GM21515 (cell line): ENCODE results near the gene KRTAP4-9.
"Not testable (repeated sequence)": the region's sequence is repeated elsewhere in the genome, so short reads cannot be mapped to it uniquely, and the experiment has no call there.

ENCODE experiments used
- ATAC-seq: cut with Tn5 transposase; IDR thresholded peaks from one replicate; pipeline ENCODE4 v1.9.1; 2021; ENCODE audit not compliant: unreplicated experiment

KRTAP4-9 gene

DNA sequence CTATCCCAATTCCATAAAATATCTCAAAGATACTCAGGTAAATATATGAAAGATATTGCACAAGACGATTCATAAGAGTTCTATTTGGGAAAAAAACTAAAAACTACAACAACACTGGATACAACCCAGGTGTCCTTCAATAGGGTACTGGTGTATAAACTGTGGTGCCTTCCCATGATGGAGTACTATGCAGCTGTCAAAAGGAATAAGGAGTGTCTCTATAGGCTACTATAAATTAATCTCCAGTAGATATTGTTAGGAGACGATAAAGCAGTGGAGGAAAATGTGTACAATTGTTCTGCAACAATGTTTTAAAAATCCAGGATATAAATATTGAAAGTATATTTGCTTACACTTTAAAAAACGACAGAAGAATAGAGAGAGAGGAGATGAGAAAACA lies 21.2 kb downstream of the KRTAP4-9 start:
- ATAC-seq, result no peak

DNA sequence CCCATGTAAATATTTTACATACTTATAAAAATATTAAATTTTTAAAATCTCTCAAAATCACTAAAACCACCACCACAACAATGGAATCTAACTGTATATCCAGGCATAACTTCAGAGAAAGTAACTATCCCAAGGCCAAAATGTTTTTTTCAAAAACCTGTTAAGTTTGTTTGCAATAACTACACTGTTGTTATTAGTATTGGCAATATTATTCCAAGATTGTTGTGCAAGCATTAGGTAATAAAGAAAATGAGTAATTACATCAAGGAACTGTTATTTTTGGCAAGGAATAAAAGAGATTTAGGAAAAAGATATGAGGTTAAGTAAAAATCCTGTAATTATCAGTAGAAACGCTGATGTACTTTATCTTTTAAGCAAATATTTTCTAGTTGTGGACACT lies 22.2 kb downstream of the KRTAP4-9 start:
- ATAC-seq, result no peak

- no peak for ATAC-seq
Observed at GRCh38 chr17:41131979-41132378, 26.8 kb downstream of the KRTAP4-9 start.

GRCh38 chr17:41133880-41134735 lies 28.9 kb downstream of the KRTAP4-9 start:
- no peak for ATAC-seq

GRCh38 chr17:41139865-41140264 lies 34.7 kb downstream of the KRTAP4-9 start:
- not testable (repeated sequence) for ATAC-seq

- no peak for ATAC-seq
Observed at GRCh38 chr17:41140360-41141131, 35.4 kb downstream of the KRTAP4-9 start, which contains the start of gene KRTAP4-6. TSS of gene KRTAP4-6 (minus strand) at chr17:41140544. CDS start at chr17:41140487, 57 bp downstream.

DNA sequence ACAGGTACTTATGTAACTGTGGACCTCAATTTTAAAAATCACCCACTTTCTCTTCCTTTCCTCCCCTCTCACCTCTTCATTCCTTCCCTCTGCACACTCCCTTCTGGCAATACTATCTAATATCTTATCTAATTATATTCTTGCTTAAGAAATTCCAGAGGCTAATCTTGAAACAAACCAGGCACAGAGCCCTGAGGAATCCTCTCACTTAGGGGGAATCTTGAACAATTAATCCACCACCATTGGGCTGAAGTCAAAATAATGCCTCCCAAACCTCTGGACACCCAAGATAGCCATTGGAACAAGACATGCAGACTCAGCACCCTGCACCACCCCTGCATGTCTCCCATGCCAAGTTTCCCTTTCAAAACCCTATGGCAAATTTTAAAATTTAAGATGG lies 36.2 kb downstream of the KRTAP4-9 start:
- ATAC-seq, result no peak

DNA sequence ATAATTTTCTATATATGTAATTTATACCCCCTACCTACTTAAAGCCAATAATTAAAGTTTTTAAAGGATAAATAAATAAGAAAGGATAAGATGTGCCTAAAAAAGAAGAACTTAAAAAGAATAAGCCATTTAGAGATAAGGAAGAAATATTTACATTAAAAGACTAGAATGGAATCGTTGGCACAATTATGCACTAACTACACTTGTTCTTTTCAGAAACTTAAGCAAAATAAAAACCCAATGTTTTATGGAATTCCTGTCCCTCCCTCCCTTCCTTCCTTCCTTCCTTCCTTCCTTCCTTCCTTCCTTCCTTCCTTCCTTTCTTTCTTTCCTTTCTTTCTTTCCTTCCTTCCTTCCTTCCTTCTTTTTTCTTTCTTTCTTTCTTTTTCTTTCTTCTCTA lies 39.7 kb downstream of the KRTAP4-9 start:
- no peak for ATAC-seq

DNA sequence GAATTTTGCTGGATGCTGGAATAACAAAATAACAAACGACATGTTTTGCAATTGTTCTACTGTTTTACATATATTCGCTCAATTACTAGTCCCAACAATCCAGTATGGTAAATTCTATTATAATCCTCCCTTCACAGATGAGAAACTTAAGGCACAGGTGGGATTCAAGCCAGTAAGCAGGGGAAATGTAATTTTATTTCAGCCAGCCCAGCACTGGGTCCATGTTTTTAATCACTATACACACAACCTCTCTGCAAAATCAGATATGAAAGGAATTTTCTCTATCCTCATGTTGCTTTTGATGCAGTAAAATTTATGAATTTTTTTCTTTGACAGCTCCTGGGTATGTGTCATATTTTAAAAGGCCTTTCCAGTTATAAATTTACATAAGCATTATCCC lies 40.1 kb downstream of the KRTAP4-9 start:
- ATAC-seq, result no peak

DNA sequence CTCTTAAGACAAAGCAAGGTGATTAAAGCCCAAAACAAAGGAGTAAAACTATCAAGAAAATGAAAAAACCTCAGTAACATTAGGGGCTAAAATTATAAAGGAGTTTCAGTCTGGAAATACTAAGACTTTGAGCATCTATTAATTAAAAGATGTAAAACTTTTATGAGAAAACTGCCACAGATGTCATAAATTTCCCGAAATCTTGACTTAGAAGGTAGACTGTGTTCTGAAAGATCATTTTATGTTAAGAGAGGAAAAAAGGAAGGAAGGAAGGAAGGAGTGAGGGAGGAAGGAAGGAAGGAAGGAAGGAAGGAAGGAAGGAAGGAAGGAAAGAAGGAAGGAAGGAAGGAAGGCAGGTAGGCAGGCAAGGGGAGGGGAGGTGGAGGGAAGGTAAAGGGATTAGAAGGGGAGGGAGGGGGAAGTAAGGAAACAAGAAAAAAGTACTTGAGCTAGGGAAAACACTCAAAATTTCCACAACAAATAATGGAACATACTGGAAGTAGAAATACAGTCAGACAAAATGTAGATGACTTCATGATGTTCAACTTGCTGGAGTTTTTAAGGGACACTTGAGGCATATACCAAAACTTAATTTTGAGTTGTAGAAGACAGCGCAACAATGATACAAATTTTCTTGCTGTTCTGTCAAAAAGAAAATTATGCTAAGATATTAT lies 42.5 kb downstream of the KRTAP4-9 start:
- no peak for ATAC-seq

- not testable (repeated sequence) for ATAC-seq
Observed at GRCh38 chr17:41148971-41149651, 43.9 kb downstream of the KRTAP4-9 start.

GRCh38 chr17:41149652-41149985 lies 44.4 kb downstream of the KRTAP4-9 start, which contains the start of gene KRTAP4-5:
TSS of gene KRTAP4-5 (minus strand) at chr17:41149825. CDS start at chr17:41149767, 58 bp downstream.
- ATAC-seq, result no peak

GRCh38 chr17:41150026-41150425 lies 44.8 kb downstream of the KRTAP4-9 start:
- no peak for ATAC-seq

DNA sequence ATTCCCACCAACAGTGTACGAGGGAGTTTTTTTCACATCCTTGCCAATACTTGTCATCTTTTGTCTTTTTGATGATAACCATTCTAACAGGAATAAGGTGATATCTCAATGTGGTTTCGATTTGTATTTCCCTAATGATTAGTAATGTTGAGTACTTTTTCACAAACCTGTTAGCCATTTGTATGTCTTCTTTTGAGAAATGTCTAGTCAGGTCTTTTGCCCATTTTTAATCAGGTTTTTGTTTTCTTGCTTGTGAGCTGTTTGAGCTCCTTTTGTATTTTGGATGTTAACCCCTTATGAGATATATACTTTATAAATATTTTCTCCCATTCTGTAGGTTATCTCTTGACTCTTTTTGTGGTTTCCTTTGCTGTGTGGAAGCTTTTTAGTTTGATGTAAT lies 46.3 kb downstream of the KRTAP4-9 start:
- no peak for ATAC-seq

- no peak for ATAC-seq
Observed at GRCh38 chr17:41153856-41154255, 48.7 kb downstream of the KRTAP4-9 start.
